SH-SY5Y (cell line): ENCODE measurements around the gene ADAM10.

Source experiments
- GATA2 ChIP-seq: IDR thresholded peaks from 2 replicates; pipeline ENCODE4 v1.6.1; 2011; ENCODE audit warnings: mild to moderate bottlenecking, low read depth, low read length
- GATA3 ChIP-seq: IDR thresholded peaks from 2 replicates; pipeline ENCODE4 v1.6.1; 2011; ENCODE audit warnings: low read depth, mild to moderate bottlenecking, low read length, moderate library complexity

DNA sequence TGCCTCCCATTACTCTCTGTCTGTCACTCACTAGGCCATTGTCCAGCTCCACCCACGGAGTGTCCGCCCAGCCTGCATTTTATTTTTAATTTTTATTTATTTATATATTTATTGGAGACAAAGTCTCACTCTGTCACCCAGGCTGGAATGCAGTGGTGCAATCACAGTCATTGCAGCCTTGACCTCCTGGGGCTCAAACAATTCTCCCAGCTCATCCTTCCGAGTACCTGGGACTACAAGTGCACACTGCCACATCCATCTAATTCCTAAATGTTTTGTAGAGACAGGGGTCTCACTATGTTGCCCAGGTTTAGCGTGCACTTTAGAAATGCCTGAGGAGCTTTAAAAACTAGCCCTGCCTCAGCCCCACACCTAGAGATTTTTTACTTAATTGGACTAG, 176.2 kb downstream of the ADAM10 start:
- TF ChIP-seq GATA2 (no peak), GATA3 (no peak)
